DMS53 treated with DMSO at 0.1 percent for 48 hours (cell line): Measurements from ENCODE around the gene ALDH1A3.

Experiments used
- DNase-seq: peaks from one replicate; lab custom pipeline; 2025; ENCODE audit not compliant: unreplicated experiment; lab: John Stamatoyannopoulos, UW

ALDH1A3 gene

GRCh38 chr15:100901296-100901695 is 21.7 kb downstream of the ALDH1A3 start:
- DNase-seq = no peak

DNA sequence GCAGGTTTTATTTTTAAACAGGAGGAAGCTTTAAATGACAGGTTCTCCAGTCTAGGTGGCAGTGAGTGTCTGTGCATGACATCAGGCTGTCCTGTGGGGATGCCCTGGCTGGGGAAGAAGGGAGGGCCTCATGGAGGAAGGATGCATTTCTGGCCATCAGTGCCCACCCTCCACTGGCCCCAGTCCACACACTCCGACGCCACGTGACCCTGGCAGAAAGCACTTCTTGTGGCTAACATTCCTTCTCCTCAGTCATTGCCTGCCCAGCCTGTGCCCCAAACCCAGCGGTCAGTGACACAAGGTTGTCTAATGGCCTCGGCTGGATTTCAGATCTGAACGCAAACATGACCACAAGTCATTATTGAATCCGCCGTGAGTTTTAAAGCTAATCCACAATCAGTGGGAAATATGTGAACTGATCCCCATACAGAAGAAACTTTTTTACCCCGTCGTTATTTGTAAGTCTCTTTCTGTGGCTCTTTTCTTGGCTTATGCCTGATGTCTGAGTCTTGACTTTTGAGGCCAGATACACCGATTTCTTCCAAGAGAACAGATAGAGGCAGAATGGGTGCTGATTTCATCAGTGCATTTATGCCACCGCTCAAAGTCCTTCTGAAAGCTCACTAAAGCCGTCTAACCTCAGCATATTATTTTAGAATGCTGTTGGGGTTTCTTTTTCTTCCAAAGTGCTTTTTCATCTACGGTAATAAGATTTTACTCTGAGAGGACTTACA is 22.2 kb downstream of the ALDH1A3 start:
- DNase-seq = no peak

GRCh38 chr15:100902436-100903167 is 23.0 kb downstream of the ALDH1A3 start:
- peak; percentile 11 for DNase-seq

- no peak for DNase-seq
Observed at GRCh38 chr15:100903168-100903554, 23.5 kb downstream of the ALDH1A3 start.

- DNase-seq = no peak
Observed at GRCh38 chr15:100905850-100906249, 26.2 kb downstream of the ALDH1A3 start.

DNA sequence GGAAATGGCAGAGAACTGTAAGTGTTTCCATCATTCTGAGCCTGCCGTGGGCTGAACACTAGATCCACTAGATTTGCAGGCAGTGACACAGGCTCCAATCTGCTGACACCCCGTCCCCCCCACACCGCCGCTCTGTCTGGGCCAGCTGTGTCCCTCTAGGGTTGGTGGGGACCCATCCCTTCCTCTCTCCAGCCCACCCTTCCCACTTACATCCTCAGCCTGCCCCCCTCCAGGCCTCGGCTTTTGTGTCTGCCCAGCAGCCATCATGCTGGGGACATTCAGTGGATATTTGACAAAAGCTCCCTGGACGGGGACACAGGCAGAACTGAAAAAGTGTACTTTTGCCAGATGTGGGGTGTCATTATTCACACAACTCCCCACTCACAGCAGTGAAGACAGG is 28.8 kb downstream of the ALDH1A3 start:
- no peak for DNase-seq

GRCh38 chr15:100909565-100909964 is 29.9 kb downstream of the ALDH1A3 start:
- no peak for DNase-seq

DNA sequence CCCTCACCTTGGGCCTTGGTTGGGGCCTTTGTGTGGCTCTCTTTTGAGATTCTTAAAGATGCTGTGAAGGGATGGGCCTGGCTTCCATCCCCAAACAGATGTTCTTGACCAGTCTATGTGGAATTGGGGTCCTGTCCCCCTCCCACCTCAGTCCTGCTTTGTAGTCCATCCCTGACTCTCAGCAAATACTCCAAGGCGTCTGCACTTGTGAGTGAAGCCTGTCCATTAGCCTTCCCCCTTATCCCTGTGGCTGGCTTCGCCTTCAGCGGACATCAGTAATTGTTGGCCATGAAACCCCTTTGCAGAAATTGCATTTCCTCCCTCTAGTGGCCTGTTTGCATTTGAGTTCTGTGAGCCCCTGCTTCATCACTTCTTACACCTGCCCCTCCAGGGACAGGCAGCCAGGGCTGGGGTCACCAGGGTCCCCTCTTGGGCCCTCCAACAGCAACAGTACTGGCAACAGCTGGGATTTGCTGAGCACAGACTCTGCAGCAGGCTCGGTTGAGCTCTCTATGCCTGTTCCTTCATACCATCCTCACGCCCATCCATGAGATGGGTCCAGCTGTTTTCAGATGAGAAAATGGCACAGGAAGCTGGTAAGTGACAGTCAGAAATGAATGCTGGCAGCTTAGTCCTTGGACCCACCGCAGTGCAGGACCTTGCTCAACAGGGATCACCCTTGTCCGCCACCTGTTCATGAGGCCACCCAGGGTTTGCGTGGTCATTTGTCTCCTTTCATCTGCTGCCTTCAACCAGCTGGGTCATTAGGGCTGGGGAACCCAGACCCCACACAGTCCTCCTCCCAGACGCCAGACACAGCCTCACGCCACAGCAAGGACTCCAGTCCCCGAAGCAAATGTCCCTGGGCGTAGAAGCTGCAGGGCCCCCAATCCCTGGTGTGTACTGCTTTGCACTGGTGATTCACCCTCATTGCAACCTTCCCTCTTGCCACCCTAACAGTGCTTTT is 30.6 kb downstream of the ALDH1A3 start:
- no peak for DNase-seq

- DNase-seq = no peak
Observed at GRCh38 chr15:100911086-100911485, 31.5 kb downstream of the ALDH1A3 start.

- DNase-seq = no peak
Observed at GRCh38 chr15:100913961-100914360, 34.3 kb downstream of the ALDH1A3 start.

DNA sequence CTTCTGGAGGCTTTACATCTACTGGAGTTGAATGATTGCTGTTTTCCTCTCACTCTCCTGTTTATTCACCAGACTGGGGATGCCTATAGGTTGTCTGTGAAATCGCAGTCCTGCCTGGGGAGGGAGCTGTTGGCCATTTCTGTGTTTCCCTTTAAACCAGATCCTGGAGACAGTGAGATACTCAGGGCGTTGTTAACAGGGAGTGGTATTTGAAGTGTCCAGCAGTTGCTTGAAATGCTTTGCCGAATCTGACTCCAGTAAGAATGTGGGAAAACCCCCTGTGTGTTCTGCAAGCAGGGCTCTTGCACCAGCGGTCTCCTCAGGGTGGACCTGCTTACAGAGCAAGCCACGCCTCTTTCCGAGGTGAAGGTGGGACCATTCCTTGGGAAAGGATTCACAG is 35.2 kb downstream of the ALDH1A3 start:
- no peak for DNase-seq

- peak; percentile 32 for DNase-seq
Observed at GRCh38 chr15:100918034-100918689, 38.5 kb downstream of the ALDH1A3 start.

DNA sequence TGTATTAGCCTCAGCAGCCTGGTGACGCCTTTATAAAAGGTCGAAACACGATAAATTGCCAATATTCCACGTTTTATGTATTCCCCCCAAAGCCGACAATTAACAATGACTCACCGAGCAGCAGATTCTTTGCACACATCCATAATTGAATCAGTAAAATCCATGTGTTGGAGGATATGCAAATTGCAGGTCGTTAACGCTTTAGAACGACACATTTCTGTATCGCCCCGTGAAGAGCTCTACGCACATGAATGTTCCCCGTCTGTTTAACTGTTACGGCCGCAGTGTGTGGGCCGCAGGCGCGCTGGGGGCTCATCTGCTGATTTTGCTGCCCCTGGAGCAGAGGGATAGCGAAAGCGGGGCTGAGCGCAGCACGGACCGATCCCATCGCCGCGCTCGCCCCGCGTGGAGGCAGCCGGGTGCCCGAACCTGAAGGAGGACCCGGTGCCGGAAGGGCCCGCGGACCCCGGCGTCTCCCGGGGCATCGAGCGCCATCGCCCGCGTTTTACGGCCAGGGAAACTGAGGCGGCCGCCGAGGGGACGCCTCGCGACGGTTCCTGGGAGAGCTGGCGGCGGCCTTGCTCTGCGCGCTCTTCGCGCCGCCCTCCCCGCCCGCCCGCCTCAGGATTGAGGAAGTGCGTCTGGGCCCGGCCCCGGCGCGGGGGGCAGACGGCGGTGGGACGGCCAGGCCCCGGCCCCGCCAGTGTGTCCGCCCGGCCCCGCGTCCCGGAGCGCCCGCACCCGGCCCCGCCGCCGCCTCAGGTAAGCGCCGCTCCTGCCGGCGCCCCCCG is 39.3 kb downstream of the ALDH1A3 start, which contains the start of gene LRRK1:
Gene LRRK1, plus strand, starts transcription at position 668 of the 791 bp plus-strand sequence. CDS start 5,276 bp downstream, outside the sequence.
- peak; percentile 13 for DNase-seq

DNA sequence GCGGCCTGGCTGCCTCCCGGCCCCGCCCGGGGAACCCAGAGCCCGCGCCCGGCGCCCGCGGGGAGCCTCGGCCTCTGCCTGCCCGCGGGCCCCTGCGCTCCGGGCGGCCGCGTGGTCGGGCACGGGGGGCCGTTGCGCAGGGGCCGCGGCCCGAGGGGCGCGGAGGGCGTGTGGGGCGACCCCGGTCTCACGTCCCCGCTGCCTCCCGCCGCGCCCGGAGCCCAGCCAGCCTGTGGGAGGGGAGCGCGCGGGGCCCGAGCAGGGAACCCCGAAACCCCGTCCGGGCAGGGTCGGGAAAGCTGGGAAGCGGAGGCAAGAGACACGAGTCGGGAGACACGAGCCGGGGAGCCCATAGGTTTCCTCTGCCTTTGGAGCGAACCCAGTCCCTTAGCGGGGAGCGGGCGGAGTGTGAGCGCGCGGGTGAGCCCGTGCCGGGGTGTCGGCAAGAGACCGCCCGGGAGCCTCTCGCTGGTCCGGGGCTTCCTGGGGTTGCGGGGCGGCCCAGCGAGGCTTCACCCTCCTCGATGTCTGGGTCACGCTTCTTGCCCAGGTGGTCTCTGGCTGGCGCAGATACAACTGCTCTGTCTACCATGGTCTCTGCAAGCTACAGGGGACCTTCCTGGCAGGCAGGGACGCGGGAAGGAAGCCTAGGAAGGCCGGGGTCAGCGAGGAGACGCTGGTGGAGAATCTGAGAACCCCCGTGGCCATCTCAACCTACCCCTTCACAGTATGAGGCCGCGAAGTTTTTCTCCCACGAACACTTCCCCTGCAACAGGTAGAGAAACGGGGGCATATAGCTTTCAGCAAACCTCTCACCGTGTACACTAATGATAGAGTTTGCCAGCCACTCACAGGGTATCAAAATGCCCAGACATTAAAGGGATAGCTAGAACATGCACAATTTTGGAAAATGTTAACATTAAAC is 40.1 kb downstream of the ALDH1A3 start:
- DNase-seq = no peak

GRCh38 chr15:100920516-100921135 is 41.0 kb downstream of the ALDH1A3 start:
- no peak for DNase-seq

GRCh38 chr15:100922192-100923040 is 42.8 kb downstream of the ALDH1A3 start:
- no peak for DNase-seq

DNA sequence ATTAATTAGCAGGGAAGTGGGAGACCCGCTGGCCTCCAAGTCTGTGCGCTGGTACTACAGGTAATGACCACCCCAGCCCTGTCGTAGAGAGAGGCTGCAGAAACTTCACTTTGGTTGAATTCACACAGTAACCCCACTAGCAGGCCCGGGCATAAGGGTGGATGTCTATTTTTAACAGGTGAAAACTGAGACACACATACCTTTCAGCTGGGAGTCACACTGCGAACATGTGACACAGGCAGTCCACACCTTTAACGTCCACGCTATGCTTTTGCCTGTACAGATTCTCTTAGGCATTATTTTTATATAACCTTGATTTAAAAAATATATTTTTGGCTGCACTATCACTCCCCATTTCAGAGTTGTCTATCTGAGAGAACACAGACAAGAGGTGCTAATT is 43.4 kb downstream of the ALDH1A3 start:
- no peak for DNase-seq

DNA sequence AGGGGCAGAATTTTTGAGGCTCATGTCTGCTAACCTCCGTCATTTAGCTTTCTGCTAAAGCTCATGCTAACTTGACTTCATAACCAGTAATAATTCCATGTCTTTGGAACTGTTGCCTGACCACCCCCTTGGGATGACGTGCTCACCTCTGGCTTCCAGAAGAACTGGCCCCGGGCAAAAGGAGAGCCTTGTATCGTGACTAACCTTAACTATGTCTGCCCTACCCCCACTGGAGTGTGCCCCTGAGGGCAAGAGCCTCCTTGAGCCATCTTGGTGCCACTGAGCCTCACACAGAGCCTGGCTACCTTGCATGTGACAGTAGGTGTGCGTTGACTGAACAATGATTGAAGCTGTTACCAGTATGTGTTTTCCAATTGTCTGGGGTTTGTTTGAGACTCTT is 44.3 kb downstream of the ALDH1A3 start:
- no peak for DNase-seq
